MCF 10A (cell line): ENCODE data around the gene ATL3. TPM values are rescaled to one million over a fixed set of nuclear protein-coding genes. Genes with fewer than 3 reads are reported as not detected.

Experiments
- BruUV-seq: library from RNA; stranded (reverse); fragments of 400-500 nt; replicated peaks from 2 replicates; lab custom pipeline; 2021; lab: Mats Ljungman, UMichigan
- CTCF ChIA-PET: fragments of 300-600 bp; sonication (Branson Sonifier 250); formaldehyde crosslinking; extraction: SDS; loops from one replicate; lab custom pipeline; 2021; ENCODE audit warnings: antibody characterized with exemption, inconsistent platforms; lab: Yijun Ruan, JAX
- POLR2A ChIA-PET: fragments of 300-600, 350-650 bp; sonication (Branson Sonifier 250); formaldehyde crosslinking; extraction: SDS; loops from one replicate; lab custom pipeline; 2020; ENCODE audit warnings: antibody characterized with exemption, inconsistent platforms; lab: Yijun Ruan, JAX
- DNase-seq: peaks from one replicate; pipeline ENCODE4 v3.0.0-alpha.2; 2018; ENCODE audit not compliant: unreplicated experiment
- H3K27ac Mint-ChIP-seq: one replicate; pipeline ENCODE4 v1.8.0; 2022; ENCODE audit warnings: mild to moderate bottlenecking, low read depth, mixed read lengths; ENCODE audit not compliant: unreplicated experiment
- H3K27me3 Mint-ChIP-seq: one replicate; pipeline ENCODE4 v1.8.0; 2022; ENCODE audit warnings: mixed read lengths; ENCODE audit not compliant: insufficient read depth, unreplicated experiment
- H3K36me3 Mint-ChIP-seq: one replicate; pipeline ENCODE4 v1.8.0; 2022; ENCODE audit warnings: mild to moderate bottlenecking, moderate library complexity, mixed read lengths; ENCODE audit not compliant: insufficient read depth, unreplicated experiment
- H3K4me1 Mint-ChIP-seq: one replicate; pipeline ENCODE4 v1.8.0; 2022; ENCODE audit warnings: mixed read lengths; ENCODE audit not compliant: insufficient read depth, unreplicated experiment
- H3K4me3 Mint-ChIP-seq: one replicate; pipeline ENCODE4 v1.8.0; 2022; ENCODE audit warnings: mild to moderate bottlenecking, moderate library complexity, mixed read lengths; ENCODE audit not compliant: unreplicated experiment
- H3K9me3 Mint-ChIP-seq: one replicate; pipeline ENCODE4 v1.8.0; 2022; ENCODE audit warnings: mixed read lengths; ENCODE audit not compliant: unreplicated experiment
- CTCF ChIP-seq: fragments of 200-600 bp; IDR thresholded peaks from one replicate; pipeline ENCODE4 v1.8.0; 2022; ENCODE audit warnings: antibody characterized with exemption, mild to moderate bottlenecking; ENCODE audit not compliant: unreplicated experiment
- intact Hi-C: fragments of 100-400 bp; cut with micrococcal nuclease; formaldehyde crosslinking; loops from 2 replicates; pipeline ENCODE4 v1.14.1; 2022
- total RNA-seq: library from RNA; stranded (reverse); gene quantifications from 2 replicates; pipeline ENCODE4 v1.2.3, GENCODE V29; 2022

ATL3 gene
- total RNA-seq, 1 experiment from 2014 or later = 74.0 TPM

- intact Hi-C loops = loop anchor here (1.0 to 10.0 kb wide), 2 partner anchors 157 to 309 kb away; no protein-coding TSS in a partner anchor
- POLR2A ChIA-PET = interaction anchor here (0.6 to 1.3 kb wide), 2 partner anchors 9 to 157 kb away, joined by 4 to 11 read pairs; no protein-coding TSS in a partner anchor
- BruUV-seq = no TSS peak
- no peaks in the 10 kb centered on the region for H3K27me3 Mint-ChIP-seq
- CTCF ChIA-PET = interaction anchor here (0.5 to 10.4 kb wide), 17 partner anchors 9 to 357 kb away, joined by 3 to 160 read pairs (median 4); no protein-coding TSS in a partner anchor
- peaks cover 82% of the 10 kb centered on the region for H3K36me3 Mint-ChIP-seq
- H3K4me3 Mint-ChIP-seq = no peak overlapping the region
- no peaks in the 10 kb centered on the region for H3K9me3 Mint-ChIP-seq
- peaks cover 6% of the 10 kb centered on the region for H3K4me1 Mint-ChIP-seq
- peak; percentile 71 for TF ChIP-seq CTCF
- no peak overlapping the region for H3K27ac Mint-ChIP-seq
- DNase-seq = peak; percentile 66
Observed at GRCh38 chr11:63635762-63636465, 35.3 kb downstream of the ATL3 start.

GRCh38 chr11:63629426-63629825 lies 41.8 kb downstream of the ATL3 start:
- CTCF ChIA-PET = interaction anchor here (0.5 to 13.0 kb wide), 4 partner anchors 10 to 150 kb away, joined by 3 to 93 read pairs (median 4); no protein-coding TSS in a partner anchor
- H3K27me3 Mint-ChIP-seq = no peaks in the 10 kb centered on the region
- BruUV-seq = no TSS peak
- POLR2A ChIA-PET = interaction anchor here (0.6 to 1.6 kb wide), 4 partner anchors 19 to 150 kb away, joined by 3 to 4 read pairs (median 3); no protein-coding TSS in a partner anchor
- H3K36me3 Mint-ChIP-seq = peaks cover 73% of the 10 kb centered on the region
- no peaks in the 10 kb centered on the region for H3K4me1 Mint-ChIP-seq
- no peak for TF ChIP-seq CTCF
- intact Hi-C loops = no loop called here
- no peak overlapping the region for H3K27ac Mint-ChIP-seq
- no peaks in the 10 kb centered on the region for H3K9me3 Mint-ChIP-seq
- DNase-seq = no peak
- H3K4me3 Mint-ChIP-seq = no peak overlapping the region

GRCh38 chr11:63623513-63624140 lies 47.5 kb downstream of the ATL3 start:
- H3K4me3 Mint-ChIP-seq = no peak overlapping the region
- intact Hi-C loops = no loop called here
- peaks cover 16% of the 10 kb centered on the region for H3K4me1 Mint-ChIP-seq
- BruUV-seq = no TSS peak
- no peak for TF ChIP-seq CTCF
- CTCF ChIA-PET = interaction anchor here (0.6 to 13.0 kb wide), 3 partner anchors 12 to 144 kb away, joined by 4 to 93 read pairs (median 10); no protein-coding TSS in a partner anchor
- no peak overlapping the region for H3K27ac Mint-ChIP-seq
- no peaks in the 10 kb centered on the region for H3K9me3 Mint-ChIP-seq
- H3K27me3 Mint-ChIP-seq = no peaks in the 10 kb centered on the region
- no peak for DNase-seq
- peaks cover 15% of the 10 kb centered on the region for H3K36me3 Mint-ChIP-seq
- POLR2A ChIA-PET = interaction anchor here (0.6 to 1.1 kb wide), 3 partner anchors 65 to 710 kb away, joined by 3 to 4 read pairs (median 3); no protein-coding TSS in a partner anchor

GRCh38 chr11:63622323-63622722 lies 48.9 kb downstream of the ATL3 start:
- intact Hi-C loops = no loop called here
- H3K27ac Mint-ChIP-seq = no peak overlapping the region
- TF ChIP-seq CTCF = no peak
- peaks cover 16% of the 10 kb centered on the region for H3K4me1 Mint-ChIP-seq
- DNase-seq = peak; percentile 26
- no peak overlapping the region for H3K4me3 Mint-ChIP-seq
- H3K36me3 Mint-ChIP-seq = peaks cover 2% of the 10 kb centered on the region
- TSS peak; percentile 9 for BruUV-seq
- H3K27me3 Mint-ChIP-seq = no peaks in the 10 kb centered on the region
- ChIA-PET POLR2A (interaction anchor here (0.6 to 1.5 kb wide), 4 partner anchors 9 to 142 kb away, joined by 3 to 7 read pairs (median 4); no protein-coding TSS in a partner anchor), CTCF (interaction anchor here (0.6 to 13.0 kb wide), 5 partner anchors 13 to 143 kb away, joined by 3 to 93 read pairs (median 3); no protein-coding TSS in a partner anchor)
- H3K9me3 Mint-ChIP-seq = no peaks in the 10 kb centered on the region
